Brain pericyte (primary cell): ENCODE measurements around the gene IL17RC.
"Not testable (repeated sequence)": the region's sequence is repeated elsewhere in the genome, so short reads cannot be mapped to it uniquely, and the experiment has no call there.

Source experiments
- DNase-seq: peaks from one replicate; pipeline ENCODE4 v3.0.0-alpha.2; 2012; ENCODE audit warnings: low read depth, low spot score

Gene IL17RC

GRCh38 chr3:9895715-9896114, 21.2 kb upstream of the IL17RC start:
- DNase-seq = not testable (repeated sequence)

DNA sequence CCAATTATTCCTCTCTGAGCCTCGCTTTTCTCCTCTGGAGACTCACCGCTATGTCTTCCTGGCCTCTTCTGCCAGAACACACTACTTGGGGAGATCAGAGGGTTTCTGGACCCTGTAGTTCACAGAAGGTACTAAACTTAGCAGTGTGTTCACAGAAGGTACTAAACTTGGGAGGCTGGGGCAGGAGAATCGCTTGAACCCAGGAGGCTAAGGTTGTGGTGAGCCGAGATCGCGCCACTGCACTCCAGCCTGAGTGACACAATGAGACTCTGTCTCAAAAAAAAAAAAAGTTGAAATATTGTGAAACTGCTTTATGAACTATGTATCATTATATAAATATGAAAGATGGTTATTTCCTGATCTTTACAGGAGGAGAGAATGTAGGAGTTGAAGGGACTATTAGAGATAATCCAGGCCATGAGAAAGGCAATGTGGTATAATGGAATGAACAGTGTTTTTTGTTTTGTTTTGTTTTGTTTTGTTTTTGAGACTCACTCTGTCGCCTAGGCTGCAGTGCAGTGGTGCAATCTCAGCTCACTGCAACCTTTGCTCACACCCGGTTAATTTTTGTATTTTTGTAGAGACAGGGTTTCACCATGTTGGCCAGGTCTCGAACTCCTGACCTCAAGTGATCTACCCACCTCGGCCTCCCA, 20.0 kb upstream of the IL17RC start:
- not testable (repeated sequence) for DNase-seq

DNA sequence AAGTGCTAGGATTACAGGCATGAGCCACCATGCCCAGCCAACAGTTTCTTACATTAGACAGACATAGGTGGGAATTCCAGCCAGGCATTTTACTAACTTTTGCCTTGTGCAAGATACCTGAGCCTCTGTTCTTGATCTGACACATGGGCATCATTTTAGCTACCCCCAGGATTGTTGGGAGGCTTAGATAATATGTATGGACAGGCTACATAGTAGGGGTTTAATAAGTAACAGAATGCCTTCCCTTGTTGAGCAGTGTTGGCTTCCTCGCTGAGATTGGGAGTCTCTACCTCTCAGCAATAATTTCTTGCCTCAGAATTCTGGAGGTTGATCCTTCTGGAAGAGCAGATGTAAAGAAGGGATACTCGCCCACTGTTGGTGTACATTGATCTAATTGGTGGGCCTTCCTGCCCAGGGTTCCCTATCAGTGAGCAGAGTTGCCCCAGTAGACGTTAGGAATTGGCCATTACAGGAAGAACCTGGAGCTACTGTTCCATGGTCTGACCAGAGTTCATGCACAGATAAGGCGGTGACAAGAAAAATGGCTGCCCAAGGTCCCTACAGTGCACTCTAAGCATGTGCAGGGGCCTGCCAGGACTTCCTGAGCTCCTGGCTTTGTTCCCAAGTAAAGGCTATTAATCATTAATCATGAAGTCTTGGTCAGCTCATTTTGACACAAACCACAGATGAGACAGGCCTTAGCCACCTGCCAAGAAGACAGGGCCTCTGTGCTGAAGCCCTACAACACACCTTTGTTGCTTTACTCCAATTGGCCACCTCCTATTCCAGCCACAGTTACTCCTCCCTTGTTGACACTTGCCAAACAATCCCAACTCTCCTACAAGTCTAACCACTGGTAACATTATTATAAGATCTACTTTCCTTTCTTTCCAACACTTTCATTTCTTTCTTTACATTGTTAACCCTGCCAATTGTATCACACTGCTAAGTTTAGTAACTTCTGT, 19.2 kb upstream of the IL17RC start:
- no peak for DNase-seq

GRCh38 chr3:9898467-9899241, 18.2 kb upstream of the IL17RC start:
- no peak for DNase-seq

DNA sequence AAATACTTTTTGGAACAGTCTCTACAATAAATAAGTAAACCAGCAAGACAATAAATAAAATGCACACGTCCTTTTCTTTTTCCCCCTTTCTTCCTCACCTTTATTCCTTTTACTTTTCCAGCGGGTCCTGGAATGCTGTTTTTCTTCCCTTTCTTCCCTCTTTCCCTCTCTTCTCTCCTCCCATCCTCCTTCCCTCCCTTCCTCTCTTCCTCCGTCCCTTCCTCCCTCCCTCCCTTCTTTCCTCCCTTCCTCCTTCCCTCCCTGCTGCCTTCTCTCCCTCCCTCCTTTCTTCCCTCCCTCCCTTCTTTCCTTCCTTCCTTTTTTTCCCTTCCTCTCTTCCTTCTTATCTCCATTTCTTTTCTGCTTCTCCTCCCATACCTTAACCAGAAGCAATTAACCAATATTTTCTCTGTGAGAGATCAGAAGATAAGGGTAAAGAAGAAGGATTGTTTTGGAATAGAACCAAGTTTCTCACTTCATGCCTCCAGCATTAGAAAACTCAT, 17.6 kb upstream of the IL17RC start:
- DNase-seq = no peak

DNA sequence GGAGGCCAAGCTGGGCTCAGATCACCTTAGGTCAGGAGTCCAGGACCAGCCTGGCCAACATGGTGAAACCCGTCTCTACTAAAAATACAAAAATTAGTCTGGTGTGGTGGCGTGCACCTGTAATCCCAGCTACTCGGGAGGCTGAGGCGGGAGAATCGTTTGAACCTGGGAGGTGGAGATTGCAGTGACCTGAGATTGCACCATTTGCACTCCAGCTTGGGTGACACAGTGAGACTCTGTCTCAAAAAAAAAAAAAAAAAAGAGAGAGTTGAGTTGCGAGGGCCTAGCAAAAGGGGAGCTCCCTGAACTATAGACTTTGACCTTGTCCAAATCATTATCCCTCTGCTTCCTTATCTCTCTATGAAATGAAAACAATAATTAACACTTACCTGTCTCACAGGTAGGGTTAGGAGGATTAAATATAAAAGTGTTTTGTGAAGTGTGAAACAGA, 15.9 kb upstream of the IL17RC start:
- not testable (repeated sequence) for DNase-seq

DNA sequence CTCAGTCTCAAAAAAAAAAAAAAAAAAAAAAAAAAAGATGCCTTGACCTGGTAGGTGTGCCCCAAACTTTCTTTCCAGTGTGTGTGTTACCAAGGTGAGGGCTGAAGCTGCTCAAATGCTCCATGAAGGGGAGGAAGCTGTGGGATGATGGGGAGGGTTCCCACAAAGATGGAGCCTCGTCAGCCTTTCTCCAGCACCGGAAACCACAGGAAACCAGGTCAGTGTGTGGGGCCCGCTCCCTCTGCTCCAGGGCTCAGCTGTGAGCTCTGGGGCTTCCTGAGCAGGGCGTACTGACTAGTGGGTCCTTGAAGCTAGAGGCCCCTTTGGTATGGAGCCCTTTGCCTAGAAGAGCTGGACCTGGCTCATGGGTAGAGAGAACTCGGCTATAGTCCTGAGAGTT, 14.9 kb upstream of the IL17RC start:
- DNase-seq = no peak

- DNase-seq = no peak
Observed at GRCh38 chr3:9902372-9903237, 14.3 kb upstream of the IL17RC start, which contains the start of gene IL17RE. TSS of gene IL17RE (plus strand) at chr3:9902848. CDS start at chr3:9902933, 85 bp downstream.

- DNase-seq = no peak
Observed at GRCh38 chr3:9903238-9903624, 13.7 kb upstream of the IL17RC start.

- no peak for DNase-seq
Observed at GRCh38 chr3:9903904-9904303, 13.0 kb upstream of the IL17RC start.

DNA sequence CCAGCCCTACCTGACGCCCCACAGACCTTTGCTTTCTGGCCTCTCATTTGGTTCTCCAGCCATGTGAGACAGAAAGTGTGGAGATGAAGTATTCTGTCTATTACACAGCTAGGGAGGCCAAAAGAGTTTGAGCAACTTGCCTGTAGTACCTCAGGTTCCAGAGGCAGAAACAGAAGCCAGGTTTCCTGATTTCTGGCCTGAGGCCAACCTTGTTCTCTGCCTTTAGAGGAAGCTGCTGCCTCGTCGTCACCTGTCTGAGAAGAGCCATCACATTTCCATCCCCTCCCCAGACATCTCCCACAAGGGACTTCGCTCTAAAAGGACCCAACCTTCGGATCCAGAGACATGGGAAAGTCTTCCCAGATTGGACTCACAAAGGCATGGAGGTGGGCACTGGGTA, 10.4 kb upstream of the IL17RC start:
- DNase-seq = no peak

- DNase-seq = no peak
Observed at GRCh38 chr3:9908286-9908685, 8.6 kb upstream of the IL17RC start.

DNA sequence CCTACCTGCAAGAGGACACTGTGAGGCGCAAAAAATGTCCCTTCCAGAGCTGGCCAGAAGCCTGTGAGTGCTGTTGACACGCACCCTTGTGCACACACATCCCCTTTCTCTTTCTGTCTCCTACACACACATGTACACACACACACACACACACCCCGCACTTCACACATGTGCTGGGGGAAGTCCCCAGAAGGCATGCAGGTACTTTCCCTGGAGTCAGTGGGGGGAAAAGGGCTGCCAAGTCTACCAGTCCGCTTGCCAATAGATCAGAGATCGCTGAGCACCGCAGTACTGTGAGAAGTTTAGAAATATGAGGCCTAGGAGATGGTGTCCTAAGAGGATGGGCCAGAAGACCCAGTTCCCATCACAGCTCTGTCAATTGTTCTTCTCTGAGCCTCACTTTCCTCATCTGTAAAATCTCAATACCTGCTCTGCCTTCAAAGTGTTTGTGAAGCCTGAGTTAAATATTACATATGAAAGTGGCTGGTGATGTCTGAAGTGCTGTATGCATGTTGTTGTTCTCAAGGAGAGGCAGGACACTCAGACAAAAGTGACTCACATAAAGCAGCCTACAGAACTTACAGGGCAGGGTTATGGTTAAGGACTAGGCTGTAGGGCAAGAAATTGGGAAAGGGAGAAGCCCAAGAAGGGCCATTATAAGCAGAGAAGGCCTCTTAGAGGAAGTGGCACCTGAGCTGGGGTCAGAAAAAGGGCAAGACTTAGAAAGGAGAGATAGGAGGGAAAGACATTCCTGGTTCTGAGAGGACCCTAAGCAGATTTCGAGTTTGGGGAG, 7.5 kb upstream of the IL17RC start:
- no peak for DNase-seq

GRCh38 chr3:9911863-9912262, 5.0 kb upstream of the IL17RC start:
- DNase-seq = no peak

GRCh38 chr3:9912294-9912935, 4.5 kb upstream of the IL17RC start:
- DNase-seq = no peak

- DNase-seq = no peak
Observed at GRCh38 chr3:9913601-9914000, 3.3 kb upstream of the IL17RC start.

DNA sequence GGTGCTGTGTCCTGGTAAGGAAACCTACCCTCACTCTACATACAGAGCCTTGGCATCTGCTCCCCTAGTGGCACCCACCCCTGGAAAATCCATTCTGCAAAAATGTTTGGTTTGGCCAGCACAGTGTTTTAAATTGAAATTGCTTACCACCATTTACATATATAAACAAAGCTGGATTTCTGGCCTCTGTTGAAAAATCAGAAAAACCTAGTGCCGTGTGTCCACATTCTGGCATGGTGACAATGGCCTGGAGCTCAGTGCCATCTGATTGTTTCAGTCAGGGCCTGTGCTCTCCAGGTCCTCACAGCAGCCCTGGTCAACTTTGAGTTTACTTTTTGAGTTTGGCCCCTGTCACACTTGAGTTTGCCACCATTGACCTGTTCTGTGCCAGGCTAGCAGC, 2.9 kb upstream of the IL17RC start:
- DNase-seq = no peak

DNA sequence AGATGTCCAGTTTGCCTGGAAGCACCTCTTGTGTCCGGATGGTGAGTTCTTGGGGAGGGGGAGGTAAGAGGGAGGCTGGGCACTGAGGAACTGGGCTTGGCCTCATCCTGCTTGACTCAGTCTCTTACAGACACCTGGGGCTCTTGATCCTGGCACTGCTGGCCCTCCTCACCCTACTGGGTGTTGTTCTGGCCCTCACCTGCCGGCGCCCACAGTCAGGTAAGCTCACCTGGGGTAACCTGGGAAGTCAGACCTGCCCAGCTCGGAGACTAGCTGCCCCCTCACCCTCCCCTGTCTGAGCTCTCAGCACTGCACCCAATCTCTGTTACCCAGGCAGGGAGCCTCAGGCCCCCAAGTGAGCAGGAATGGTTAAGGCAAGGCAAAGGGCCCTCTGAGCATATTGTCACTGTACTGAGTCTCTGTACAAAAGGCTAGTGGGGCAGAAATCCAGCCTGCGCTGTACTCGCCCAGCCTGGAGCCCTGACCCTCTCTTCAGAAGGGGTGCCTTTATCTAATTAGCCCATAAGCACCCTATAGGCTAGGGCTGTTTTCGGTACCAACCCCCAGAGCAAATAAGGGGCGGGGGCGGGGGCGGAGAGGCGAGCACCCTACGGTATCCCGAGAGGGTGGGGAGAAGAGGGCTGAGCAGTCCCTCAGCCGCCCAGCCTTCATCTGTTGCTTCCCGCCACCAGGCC, 2.2 kb upstream of the IL17RC start:
- DNase-seq = no peak
